GM12864 (cell line): ENCODE data around the gene SSTR4.

Experiments
- DNase-seq: peaks from one replicate; pipeline ENCODE4 v3.0.0-alpha.2; 2011; ENCODE audit warnings: low read depth
- H3K4me3 ChIP-seq: 2 replicates; pipeline ENCODE4 v1.5.1; 2011; ENCODE audit warnings: mild to moderate bottlenecking, low read depth, low read length, control low read depth
- CTCF ChIP-seq: IDR thresholded peaks from 2 replicates; pipeline ENCODE4 v1.5.1; 2011; ENCODE audit warnings: low read depth, mild to moderate bottlenecking, moderate library complexity, low read length, control low read depth, inconsistent platforms; ENCODE audit errors: missing control alignments

Gene SSTR4

DNA sequence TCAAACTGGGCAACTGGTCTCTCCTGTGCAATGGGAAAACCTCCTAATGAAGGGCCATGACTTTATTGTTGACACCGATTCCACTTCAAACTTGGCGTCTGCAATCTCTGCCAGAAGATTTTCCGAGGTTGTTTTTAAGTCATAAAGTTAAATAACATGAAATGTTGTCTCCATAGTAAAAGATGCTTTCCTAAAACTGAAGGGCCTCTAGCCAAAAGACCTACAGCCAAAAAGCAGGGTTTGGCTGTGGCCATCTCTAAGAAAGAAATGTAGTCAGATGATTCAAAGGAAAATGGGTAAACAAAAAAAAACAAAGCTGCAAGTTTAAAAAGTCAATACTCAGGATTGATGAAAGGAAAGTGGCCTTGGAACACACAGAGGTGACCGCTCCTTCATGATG, 36.9 kb downstream of the SSTR4 start:
- TF ChIP-seq CTCF, result no peak
- H3K4me3 ChIP-seq, result no peak overlapping the region
- no peak for DNase-seq

DNA sequence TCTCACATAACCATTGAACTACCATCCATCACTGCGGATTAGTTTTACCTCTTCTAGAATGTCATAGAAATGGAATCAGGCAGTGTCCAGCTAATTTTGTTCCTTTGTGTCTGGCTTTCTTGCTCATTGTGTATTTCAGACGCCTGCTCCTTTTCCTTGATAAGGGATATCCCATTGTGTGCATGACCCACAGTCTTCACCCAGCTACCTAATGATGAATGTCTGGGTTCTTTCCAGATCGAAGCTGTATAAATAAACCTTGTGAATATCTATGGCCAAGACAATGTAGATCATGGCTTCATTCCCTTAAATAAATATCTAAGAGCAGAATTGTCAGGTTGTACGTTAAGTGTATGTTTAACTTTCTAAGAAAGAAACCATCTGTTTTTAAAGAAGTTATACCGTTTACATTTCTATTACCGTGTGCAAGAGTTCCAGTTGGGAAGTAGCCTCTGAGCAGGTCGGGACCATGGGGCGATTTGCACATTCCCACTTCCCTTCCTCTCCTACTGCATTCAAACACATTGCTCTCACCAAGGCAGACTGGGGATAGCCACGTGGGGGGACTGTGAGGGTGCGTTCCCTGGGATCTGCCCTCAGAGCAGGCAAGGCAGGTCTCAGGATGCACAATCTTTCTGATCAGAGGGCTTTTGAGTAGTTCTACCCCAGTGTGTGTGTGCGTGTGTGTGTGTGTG, 37.9 kb downstream of the SSTR4 start:
- no peak for TF ChIP-seq CTCF
- DNase-seq, result no peak
- H3K4me3 ChIP-seq, result no peak overlapping the region

DNA sequence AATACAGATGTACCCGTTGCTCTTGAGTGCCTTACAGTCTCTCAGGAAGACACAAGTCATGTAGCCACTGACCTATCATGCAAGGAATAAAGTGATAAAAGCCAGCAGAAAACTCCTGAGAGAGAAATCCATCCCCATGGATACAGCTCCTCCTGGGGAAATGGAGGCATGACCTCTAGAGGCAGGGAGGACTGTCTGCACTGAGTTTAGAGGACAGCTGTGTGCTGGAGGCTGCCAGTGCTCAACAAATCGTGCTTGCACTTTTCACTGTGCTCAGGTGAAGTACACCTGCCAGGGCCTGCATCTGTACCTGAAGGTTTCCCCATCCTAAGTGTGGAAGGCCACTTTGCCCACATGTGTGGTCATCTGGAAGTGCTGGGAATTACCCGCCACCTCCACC, 38.9 kb downstream of the SSTR4 start:
- H3K4me3 ChIP-seq, result no peak overlapping the region
- TF ChIP-seq CTCF, result no peak
- no peak for DNase-seq

DNA sequence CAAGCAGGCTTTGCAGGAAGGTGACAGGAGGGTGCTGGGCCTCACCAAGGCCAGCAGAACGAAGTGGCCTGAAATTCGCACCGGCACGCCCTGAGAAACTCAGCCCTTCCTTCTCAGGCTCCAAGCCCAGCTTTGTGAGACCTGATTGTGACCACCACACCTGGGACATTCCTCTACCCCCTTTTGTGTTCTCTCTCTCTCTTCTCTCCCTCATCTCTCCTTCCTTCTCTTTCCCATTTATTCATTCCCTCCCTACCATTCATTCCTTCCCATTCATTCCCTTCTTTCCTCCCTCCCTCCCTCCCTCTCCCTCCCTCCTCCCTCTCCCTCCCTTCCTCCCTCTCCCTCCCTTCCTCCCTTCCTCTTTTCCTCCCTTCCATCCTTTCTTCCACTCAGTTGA, 42.2 kb downstream of the SSTR4 start:
- no peak overlapping the region for H3K4me3 ChIP-seq
- no peak for TF ChIP-seq CTCF
- no peak for DNase-seq

DNA sequence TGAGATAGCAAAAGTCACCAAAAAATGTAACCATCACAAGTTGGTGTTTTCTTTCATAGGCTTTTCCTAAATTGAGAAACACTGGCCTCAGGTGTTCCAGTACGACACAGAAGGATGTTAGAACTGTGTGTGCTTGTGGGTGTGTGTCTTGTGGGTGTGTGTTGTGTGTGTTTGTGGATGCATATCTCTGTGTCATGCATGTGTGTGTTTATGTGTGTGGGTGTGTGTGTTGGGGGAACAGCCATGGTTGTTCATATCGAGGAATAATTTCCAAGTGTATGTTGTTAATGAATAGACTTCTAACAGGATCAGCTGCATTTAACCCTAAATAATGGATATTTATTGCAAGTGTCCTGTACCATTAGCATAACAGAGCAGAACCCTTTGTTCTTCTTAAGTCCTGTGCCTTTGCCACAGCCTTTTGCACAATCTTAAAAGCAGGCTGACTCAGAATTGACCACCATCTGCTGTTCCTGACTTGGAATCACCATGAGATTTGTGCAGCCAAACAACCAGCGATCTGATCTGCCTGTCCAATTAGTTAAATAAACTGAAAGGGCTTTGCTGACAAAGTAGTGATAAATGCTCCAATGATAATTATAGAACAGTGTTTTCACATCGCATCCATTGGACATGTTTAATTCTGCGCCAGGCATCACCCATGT, 43.4 kb downstream of the SSTR4 start:
- H3K4me3 ChIP-seq, result no peak overlapping the region
- no peak for TF ChIP-seq CTCF
- no peak for DNase-seq

DNA sequence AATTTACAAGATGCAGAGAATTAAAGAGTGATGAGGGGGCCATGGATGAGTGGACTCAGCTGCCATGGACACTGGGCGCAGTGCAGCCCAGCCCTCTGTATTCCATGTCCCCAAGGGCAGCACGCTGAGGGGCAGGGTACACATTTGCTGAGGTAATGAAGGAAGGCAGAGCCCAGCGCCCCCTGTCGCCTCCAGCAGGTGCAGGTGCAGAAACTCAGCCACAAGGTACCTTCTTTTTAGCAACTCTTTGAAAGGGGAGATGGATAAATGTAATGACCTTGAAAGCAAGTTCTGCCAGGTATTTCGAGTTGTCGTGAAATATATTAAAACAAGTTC, 43.9 kb downstream of the SSTR4 start:
- TF ChIP-seq CTCF, result peak; percentile 42
- DNase-seq, result no peak
- no peak overlapping the region for H3K4me3 ChIP-seq

- no peak overlapping the region for H3K4me3 ChIP-seq
- DNase-seq, result no peak
- TF ChIP-seq CTCF, result no peak
Measured at GRCh38 chr20:23079926-23080325, 44.8 kb downstream of the SSTR4 start.
